ENCODE data around the gene NDST4.

The NDST4 gene

GRCh38 chr4:114921191-114921590 is 192.2 kb downstream of the NDST4 start:
- DNase-seq (ENCODE audit: insufficient read length, low spot score), result no peak

GRCh38 chr4:114911111-114911510 is 202.3 kb downstream of the NDST4 start:
- no peak for FAIRE-seq

More at GRCh38 chr4:114921191-114921590, 192.2 kb downstream of the NDST4 start:
- no peak for FAIRE-seq

GRCh38 chr4:114907568-114907967 is 205.9 kb downstream of the NDST4 start:
- FAIRE-seq, result no peak

More at GRCh38 chr4:114911111-114911510, 202.3 kb downstream of the NDST4 start:
- no peak for DNase-seq (ENCODE audit: insufficient read length, low spot score)

GRCh38 chr4:114905017-114905416 is 208.4 kb downstream of the NDST4 start:
- DNase-seq (ENCODE audit: insufficient read length, low spot score), result no peak
- FAIRE-seq, result no peak

More at GRCh38 chr4:114907568-114907967, 205.9 kb downstream of the NDST4 start:
- DNase-seq (ENCODE audit: insufficient read length, low spot score), result no peak

- DNase-seq (ENCODE audit: insufficient read length, low spot score), result no peak
- FAIRE-seq, result no peak
Measured at GRCh38 chr4:114900934-114901333, 212.5 kb downstream of the NDST4 start.

- no peak for DNase-seq (ENCODE audit: insufficient read length, low spot score)
- FAIRE-seq, result no peak
Measured at GRCh38 chr4:114890773-114891172, 222.6 kb downstream of the NDST4 start.

- no peak for DNase-seq (ENCODE audit: insufficient read length, low spot score)
- FAIRE-seq, result no peak
Measured at GRCh38 chr4:114886761-114887160, 226.7 kb downstream of the NDST4 start.

- FAIRE-seq, result no peak
Measured at GRCh38 chr4:114883641-114884040, 229.8 kb downstream of the NDST4 start.

GRCh38 chr4:114879916-114880669 is 233.3 kb downstream of the NDST4 start:
- DNase-seq (ENCODE audit: insufficient read length, low spot score) (no peak), FAIRE-seq (no peak)

More at GRCh38 chr4:114883641-114884040, 229.8 kb downstream of the NDST4 start:
- DNase-seq (ENCODE audit: insufficient read length, low spot score), result no peak

GRCh38 chr4:114875630-114876029 is 237.8 kb downstream of the NDST4 start:
- DNase-seq (ENCODE audit: insufficient read length, low spot score), result no peak
- no peak for FAIRE-seq

- no peak for DNase-seq (ENCODE audit: insufficient read length, low spot score)
- FAIRE-seq, result no peak
Measured at GRCh38 chr4:114874321-114874720, 239.1 kb downstream of the NDST4 start.

GRCh38 chr4:114870987-114871386 is 242.4 kb downstream of the NDST4 start:
- no peak for FAIRE-seq
- no peak for DNase-seq (ENCODE audit: insufficient read length, low spot score)

GRCh38 chr4:114866901-114867670 is 246.3 kb downstream of the NDST4 start:
- FAIRE-seq (no peak), DNase-seq (ENCODE audit: insufficient read length, low spot score) (no peak)

GRCh38 chr4:114864060-114864459 is 249.4 kb downstream of the NDST4 start:
- no peak for FAIRE-seq
- DNase-seq (ENCODE audit: insufficient read length, low spot score), result no peak

- FAIRE-seq, result no peak
Measured at GRCh38 chr4:114860786-114861185, 252.6 kb downstream of the NDST4 start.

GRCh38 chr4:114857831-114858230 is 255.6 kb downstream of the NDST4 start:
- no peak for FAIRE-seq
- no peak for DNase-seq (ENCODE audit: insufficient read length, low spot score)

More at GRCh38 chr4:114860786-114861185, 252.6 kb downstream of the NDST4 start:
- no peak for DNase-seq (ENCODE audit: insufficient read length, low spot score)

GRCh38 chr4:114839986-114840385 is 273.4 kb downstream of the NDST4 start:
- no peak for DNase-seq (ENCODE audit: insufficient read length, low spot score)

GRCh38 chr4:114830628-114831027 is 282.8 kb downstream of the NDST4 start:
- no peak for FAIRE-seq
- DNase-seq (ENCODE audit: insufficient read length, low spot score), result no peak

More at GRCh38 chr4:114839986-114840385, 273.4 kb downstream of the NDST4 start:
- FAIRE-seq, result no peak

- FAIRE-seq (no peak), DNase-seq (ENCODE audit: insufficient read length, low spot score) (no peak)
Measured at GRCh38 chr4:114827651-114828050, 285.8 kb downstream of the NDST4 start.

GRCh38 chr4:114815760-114816159 is 297.7 kb downstream of the NDST4 start:
- FAIRE-seq, result no peak

GRCh38 chr4:114813961-114814360 is 299.5 kb downstream of the NDST4 start:
- DNase-seq (ENCODE audit: insufficient read length, low spot score), result no peak
- no peak for FAIRE-seq

More at GRCh38 chr4:114815760-114816159, 297.7 kb downstream of the NDST4 start:
- DNase-seq (ENCODE audit: insufficient read length, low spot score), result no peak
